Measurements from ENCODE around the gene LRRC75A. TPM values are rescaled to one million over a fixed set of nuclear protein-coding genes. Genes with fewer than 3 reads are reported as not detected.

The LRRC75A gene
- total RNA-seq, 1 experiment from 2014 or later, result 22.9 TPM

- TF ChIP-seq HMGXB4 (CRISPR knock-in tag; IDR thresholded peaks at IDR 0.05) (peak; percentile 52; the same call in 1 of the 2 replicates), CREM (CRISPR knock-in tag; IDR thresholded peaks at IDR 0.05) (0 out of 2 replicates have a peak, but pooled peaks have one; percentile 50), ATF3 (CRISPR knock-in tag; conservative IDR thresholded peaks at IDR 0.05) (peak; percentile 69; the same call in 1 of the 2 replicates), ZNF416 (CRISPR knock-in tag; IDR thresholded peaks at IDR 0.05) (peak; percentile 87), ZNF671 (CRISPR knock-in tag; IDR thresholded peaks at IDR 0.05) (peak; percentile 69; the same call in 1 of the 2 replicates), ZNF425 (CRISPR knock-in tag; conservative IDR thresholded peaks at IDR 0.05) (peak; percentile 74; the same call in 1 of the 2 replicates), NFYB (CRISPR knock-in tag; conservative IDR thresholded peaks at IDR 0.05; ENCODE audit: low read depth) (0 out of 2 replicates have a peak, but pooled peaks have one; percentile 14), ETV6 (CRISPR knock-in tag; IDR thresholded peaks at IDR 0.05) (no peak; the same call in 1 of the 2 replicates), SMAD4 (CRISPR knock-in tag; IDR thresholded peaks at IDR 0.05) (no peak), AR (CRISPR knock-in tag; IDR thresholded peaks at IDR 0.05) (peak; percentile 81), MYBL2 (CRISPR knock-in tag; IDR thresholded peaks at IDR 0.05) (peak; percentile 67; the same call in 1 of the 2 replicates), SP1 (CRISPR knock-in tag; conservative IDR thresholded peaks at IDR 0.05) (peak; percentile 70), MLX (CRISPR knock-in tag; IDR thresholded peaks at IDR 0.05) (peak; percentile 96), GABPB1 (CRISPR knock-in tag; IDR thresholded peaks at IDR 0.05) (no peak)
Observed at GRCh38 chr17:16443511-16444257, 48.3 kb downstream of the LRRC75A start (continued).

GRCh38 chr17:16442594-16443510, 49.1 kb downstream of the LRRC75A start:
- Mint-ChIP-seq H3K27me3 (ENCODE audit: low read depth) (no peaks in the 10 kb centered on the region), H3K4me1 (peaks cover 58% of the 10 kb centered on the region), H3K27ac (peak overlapping the region; percentile 95), H3K36me3 (peaks cover 55% of the 10 kb centered on the region), H3K4me3 (0 out of 2 replicates have a peak overlapping the region, but pooled peaks have one; percentile 99), H3K9me3 (no peaks in the 10 kb centered on the region)
- CTCF ChIA-PET, result interaction anchor here (0.9 to 3.8 kb wide), 5 partner anchors 10 to 79 kb away, joined by 3 to 20 read pairs (median 5); partner anchors contain the start of gene TRPV2
- ATAC-seq (peak; percentile 2), DNase-seq (ENCODE audit: low spot score) (no peak)
- POLR2A ChIA-PET, result interaction anchor here (0.8 to 2.0 kb wide), 6 partner anchors 11 to 93 kb away, joined by 3 to 9 read pairs (median 4); no protein-coding TSS in a partner anchor
- TF ChIP-seq SMAD3 (CRISPR knock-in tag; IDR thresholded peaks at IDR 0.05; ENCODE audit: borderline replicate concordance) (0 out of 2 replicates have a peak, but pooled peaks have one; percentile 14), ZNF317 (CRISPR knock-in tag; IDR thresholded peaks at IDR 0.05; ENCODE audit: borderline replicate concordance, low read depth) (no peak), ETV6 (CRISPR knock-in tag; IDR thresholded peaks at IDR 0.05) (no peak), CREM (CRISPR knock-in tag; IDR thresholded peaks at IDR 0.05) (no peak; the same call in 1 of the 2 replicates), AR (CRISPR knock-in tag; IDR thresholded peaks at IDR 0.05) (peak; percentile 55), NFE2L1 (CRISPR knock-in tag; IDR thresholded peaks at IDR 0.05) (no peak), ERG (CRISPR knock-in tag; IDR thresholded peaks at IDR 0.05) (peak; percentile 69; the same call in 1 of the 2 replicates), JUN (CRISPR knock-in tag; IDR thresholded peaks at IDR 0.05) (no peak), ZNF263 (CRISPR knock-in tag; IDR thresholded peaks at IDR 0.05; ENCODE audit: low read depth) (no peak)
